RCC 7860 (cell line): ENCODE measurements around the gene KIF26A.
"Not testable (repeated sequence)": the region's sequence is repeated elsewhere in the genome, so short reads cannot be mapped to it uniquely, and the experiment has no call there.

Source experiments
- DNase-seq: peaks from one replicate; pipeline ENCODE4 v3.0.0-alpha.2; 2015; ENCODE audit warnings: low spot score
- FAIRE-seq: peaks from 2 replicates; lab custom pipeline; 2012; peaks lifted over from hg19 to GRCh38; lab: Jason Lieb, UNC

The KIF26A gene

DNA sequence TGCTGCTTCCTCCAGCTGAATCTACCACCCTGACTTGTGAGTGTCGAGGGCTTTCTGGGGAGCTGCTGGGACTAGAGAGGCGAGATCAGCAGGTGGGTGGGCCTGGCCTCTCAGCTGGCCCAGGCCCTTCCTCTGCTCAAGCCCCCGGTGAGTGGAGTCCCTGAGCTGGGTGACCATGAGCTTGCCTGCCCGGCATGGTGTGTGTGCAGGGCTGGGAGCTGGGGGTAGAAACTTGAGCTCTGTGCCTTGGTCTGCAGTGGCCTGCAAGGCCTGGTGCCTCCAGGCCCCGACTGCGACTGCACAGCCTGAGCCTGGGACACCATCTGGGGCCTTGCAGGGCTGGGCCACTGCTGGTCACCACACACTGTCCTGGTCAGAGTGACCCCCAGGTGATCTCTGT, 67.4 kb downstream of the KIF26A start:
- DNase-seq, result no peak
- FAIRE-seq, result no peak

DNA sequence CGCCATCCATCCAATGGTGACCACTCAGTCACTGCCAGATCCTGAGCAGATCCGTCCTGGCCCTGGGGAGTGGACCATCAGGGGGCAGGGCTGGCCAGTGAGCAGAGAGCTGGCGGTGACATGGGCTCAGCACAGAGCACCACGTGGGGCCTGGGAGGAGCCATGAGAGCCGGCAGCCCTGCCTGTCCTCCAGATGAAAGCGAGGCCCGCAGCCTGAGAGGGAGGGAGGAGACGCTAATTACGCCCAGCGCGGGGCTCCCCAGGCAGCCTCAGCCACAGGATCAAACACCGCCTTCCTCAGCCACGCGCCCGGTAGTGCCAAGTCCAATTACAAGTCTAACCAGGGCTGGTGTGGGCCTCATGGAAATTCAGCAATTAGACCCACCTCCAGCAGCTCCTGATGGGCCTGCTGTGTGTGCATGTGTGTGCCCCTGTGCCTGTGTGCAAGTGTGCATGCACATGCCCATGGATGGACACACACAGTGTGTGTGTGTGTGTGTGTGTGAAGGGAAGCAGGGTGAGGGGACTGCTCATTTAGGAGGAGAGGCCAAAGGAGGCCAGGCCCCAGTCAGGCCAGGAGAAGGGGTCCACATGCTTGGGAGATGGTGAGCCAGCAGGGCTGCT, 68.0 kb downstream of the KIF26A start:
- no peak for DNase-seq

DNA sequence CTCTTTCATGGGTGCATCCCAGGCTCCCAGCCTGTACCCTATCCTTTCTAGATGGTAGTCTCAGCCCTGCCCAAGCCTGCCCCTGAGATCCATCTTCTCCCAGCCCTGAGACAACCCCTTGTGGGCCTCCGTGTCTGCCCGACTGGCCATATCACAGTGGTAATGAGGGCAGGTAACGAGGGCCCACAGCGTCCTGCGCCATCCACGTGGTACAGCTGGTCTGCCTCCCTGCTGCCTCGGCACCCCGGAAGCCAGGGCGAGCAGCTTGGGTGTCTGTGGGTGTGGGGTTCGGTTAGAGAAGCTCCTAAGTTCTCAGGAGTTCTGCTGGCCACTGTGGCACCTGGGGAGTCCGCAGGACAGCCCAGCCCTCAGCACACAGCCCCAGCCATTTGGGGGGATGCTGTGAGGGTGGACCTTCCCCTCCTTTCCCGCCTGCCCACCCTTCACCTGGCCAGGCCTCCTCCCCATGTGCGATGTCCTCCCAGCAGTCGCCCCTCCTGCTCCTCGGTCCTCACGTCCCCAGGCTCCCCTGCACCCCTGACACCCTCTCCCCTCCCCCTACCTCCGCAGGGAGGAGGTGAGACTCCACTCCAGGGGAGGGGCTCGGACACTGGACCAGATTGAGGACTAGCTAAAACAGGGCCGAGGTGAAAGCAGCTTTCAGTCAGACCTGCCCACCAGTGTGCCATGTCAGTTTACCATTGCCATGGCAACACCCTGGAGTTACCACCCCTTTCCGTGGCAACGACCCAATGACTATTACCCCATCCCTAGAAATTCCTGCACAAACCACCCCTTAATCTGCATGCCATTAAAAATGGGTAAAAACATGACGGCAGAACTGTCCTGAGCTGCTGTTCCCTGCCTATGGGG, 69.0 kb downstream of the KIF26A start:
- DNase-seq (no peak), FAIRE-seq (no peak)

More for the DNA sequence above, 68.0 kb downstream of the KIF26A start:
- no peak for FAIRE-seq

- not testable (repeated sequence) for FAIRE-seq, DNase-seq
These were observed 69.6 kb downstream of the KIF26A start for GRCh38 chr14:104208015-104208295.

GRCh38 chr14:104208331-104208730, 69.9 kb downstream of the KIF26A start:
- FAIRE-seq, DNase-seq: not testable (repeated sequence)

GRCh38 chr14:104209071-104209470, 70.7 kb downstream of the KIF26A start:
- DNase-seq, FAIRE-seq: not testable (repeated sequence)

DNA sequence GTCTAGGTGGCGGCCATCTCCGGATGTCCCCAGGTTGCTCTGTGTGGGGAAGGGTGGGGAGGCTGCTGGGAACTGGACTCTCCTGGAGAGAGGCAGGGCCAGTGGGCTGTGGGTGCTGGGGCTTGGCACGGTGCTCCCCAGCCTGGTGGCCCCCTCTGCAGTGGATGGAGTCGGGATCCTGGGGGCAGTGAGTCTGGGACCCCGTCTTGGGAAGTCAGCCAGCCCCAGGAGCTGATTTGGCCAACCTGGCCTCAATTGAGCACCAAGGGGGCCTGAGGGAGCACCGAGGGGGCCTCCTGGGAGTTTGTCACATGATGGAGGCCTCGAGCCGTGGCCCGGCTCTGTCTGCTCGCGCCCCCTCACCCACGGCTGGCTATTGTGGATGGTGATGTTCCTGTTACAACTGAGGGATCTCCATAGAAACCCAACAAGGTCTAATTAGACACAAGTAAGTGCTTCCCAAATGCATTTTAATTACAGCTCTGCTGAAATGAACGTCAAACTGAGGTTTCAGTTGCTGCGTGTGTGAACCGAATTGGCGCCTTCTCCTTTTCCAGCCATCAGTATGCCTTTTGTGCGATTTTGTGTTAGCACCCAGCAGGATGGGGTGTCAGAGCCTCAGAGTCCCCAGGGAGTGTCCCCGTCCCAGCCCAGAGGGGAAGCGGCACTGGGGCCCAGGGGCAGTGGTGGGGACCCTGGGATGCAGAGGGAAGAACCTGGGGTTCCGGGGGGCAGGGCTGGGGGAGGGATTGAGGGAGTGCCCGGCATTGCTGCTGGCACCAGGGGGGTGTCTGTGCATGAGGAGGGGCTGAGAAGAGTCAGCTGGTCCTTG, 71.8 kb downstream of the KIF26A start:
- no peak for DNase-seq
- no peak for FAIRE-seq

DNA sequence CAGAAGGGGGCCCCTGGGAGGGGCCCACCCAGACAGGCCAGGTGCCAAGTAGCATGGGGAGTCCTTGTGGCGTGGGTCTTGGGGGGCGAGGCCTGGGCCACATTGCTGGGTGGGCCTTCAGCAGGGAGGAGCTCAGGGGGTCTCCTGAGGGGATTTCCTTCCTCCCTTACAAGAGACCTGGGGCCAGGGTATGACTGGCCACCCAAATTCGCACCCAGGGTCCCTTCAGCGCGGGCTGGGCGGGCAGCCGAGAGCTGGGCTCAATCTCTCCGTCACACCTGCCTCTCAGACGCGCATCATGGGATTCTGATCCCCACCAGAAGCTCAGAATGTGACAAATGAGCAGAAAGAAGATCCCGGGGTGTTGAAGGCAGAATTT, 72.4 kb downstream of the KIF26A start:
- no peak for DNase-seq
- no peak for FAIRE-seq

DNA sequence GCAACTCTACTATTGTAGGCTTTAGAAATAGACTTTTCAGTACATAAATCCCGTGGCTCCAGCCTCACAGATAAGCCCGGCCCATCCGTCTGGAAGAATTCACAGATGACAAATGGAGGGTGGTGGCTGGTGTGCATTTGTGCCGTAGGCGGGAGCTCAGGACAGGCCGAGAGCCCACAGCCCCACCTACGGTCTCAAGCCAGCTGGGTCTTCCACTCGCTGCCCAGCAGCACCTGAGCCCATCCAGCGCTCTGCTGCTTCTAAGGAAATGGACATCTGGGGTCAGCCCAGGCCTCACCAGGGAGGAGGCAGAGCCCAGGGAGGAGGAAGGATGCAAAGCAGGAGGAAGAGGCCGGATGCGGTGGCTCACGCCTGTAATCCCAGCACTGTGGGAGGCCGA, 72.8 kb downstream of the KIF26A start:
- FAIRE-seq (no peak), DNase-seq (no peak)

DNA sequence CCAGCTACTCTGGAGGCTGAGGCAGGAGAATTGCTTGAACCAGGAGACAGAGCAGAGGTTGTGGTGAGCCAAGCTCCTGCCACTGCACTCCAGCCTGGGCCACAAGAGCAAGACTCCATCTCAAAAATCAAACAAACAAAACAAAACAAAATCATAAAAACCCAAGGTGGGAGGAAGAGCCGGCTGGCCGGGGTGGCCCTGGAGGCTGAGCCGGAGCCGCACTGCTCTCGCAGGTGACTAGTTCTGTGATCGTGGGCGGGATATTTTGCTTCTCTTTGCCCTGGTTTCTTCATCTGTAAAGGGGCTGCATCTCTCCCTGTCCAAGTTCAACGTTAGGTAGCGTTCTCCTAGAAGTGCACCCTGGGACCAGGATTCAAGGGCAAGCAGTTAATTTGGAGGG, 73.4 kb downstream of the KIF26A start:
- FAIRE-seq (no peak), DNase-seq (no peak)

- FAIRE-seq (no peak), DNase-seq (no peak)
These were observed 74.1 kb downstream of the KIF26A start for GRCh38 chr14:104212206-104213095.

GRCh38 chr14:104213301-104214034, 75.1 kb downstream of the KIF26A start:
- FAIRE-seq (no peak), DNase-seq (no peak)

DNA sequence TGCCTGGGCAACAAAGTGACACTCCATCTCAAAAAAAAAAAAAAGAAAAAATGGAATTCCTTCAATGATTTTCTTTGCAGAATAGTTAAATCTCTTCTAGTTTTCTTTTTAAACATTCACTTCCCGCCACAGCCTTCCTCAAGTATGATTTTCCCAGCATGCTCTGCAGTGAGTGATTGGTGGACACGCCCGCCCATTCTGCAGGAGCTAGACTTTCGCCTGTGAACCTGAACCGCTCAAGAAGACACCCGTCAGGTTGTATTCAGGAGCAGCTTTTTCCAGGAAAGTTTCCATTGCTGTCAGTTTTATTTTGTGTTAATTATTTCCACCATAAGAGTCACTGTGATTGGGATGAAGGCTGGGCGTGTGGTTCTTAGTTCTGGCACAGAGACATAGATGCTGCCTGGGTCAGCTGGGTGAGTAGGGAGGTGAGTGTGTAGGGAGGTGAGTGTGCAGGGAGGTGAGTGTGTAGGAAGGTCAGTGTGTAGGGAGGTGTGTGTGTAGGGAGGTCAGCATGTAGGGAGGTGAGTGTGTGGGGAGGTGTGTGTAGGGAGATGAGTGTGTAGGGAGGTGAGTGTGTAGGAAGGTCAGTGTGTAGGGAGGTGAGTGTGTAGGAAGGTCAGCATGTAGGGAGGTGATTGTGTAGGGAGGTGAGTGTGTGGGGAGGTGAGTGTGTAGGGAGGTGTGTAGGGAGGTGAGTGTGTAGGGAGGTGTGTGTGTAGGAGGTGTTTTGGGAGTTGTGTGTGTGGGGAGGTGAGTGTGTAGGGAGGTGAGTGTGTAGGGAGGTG, 76.2 kb downstream of the KIF26A start:
- DNase-seq (no peak), FAIRE-seq (no peak)

GRCh38 chr14:104215706-104216334, 77.4 kb downstream of the KIF26A start:
- FAIRE-seq (no peak), DNase-seq (no peak)

GRCh38 chr14:104216457-104216856, 78.1 kb downstream of the KIF26A start:
- DNase-seq, result no peak
- FAIRE-seq, result no peak

DNA sequence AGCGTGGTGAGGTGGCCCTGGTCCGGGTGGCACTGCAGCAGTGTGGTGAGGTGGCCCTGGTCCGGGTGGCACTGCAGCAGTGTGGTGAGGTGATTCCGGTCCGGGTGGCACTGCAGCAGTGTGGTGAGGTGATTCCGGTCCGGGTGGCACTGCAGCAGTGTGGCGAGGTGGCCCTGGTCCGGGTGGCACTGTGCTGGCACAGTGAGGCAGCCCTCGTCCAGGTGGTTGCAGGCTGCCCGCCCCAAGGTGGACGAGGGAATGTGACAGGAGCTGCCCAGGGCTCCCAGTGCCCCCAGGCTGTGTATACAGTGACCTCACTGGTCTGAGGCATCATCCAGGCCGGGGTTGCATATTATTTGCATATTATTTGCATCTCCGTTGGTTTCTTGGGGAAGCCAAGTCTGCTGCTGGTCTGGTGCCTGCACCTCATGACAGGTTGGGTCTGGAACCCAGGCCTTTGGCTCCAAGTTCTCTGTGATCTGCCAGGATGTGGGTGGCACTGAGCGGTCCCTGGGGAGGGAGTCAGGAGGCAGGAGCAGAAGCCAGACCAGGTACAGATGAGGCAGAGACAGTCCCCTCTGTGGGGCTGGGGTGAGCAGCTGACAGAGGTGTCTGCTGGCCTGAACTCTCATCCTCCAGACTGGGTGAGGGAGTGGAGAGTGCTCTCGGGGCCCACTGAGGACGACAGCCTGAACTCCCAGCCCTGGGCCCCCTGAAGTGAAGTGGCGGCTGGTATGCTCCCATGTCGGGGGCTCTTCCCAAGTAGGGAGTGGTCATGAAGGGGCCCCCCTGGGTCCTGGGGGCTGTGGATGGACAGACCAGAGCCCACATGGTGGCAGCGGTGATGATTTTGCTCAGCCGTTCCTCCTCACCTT, 79.3 kb downstream of the KIF26A start:
- no peak for FAIRE-seq
- no peak for DNase-seq

- DNase-seq, result no peak
- FAIRE-seq, result no peak
These were observed 80.2 kb downstream of the KIF26A start for GRCh38 chr14:104218361-104219180.
